SK-N-MC (cell line): ENCODE measurements around the gene MORN4.

Source experiments
- DNase-seq: peaks from one replicate; pipeline ENCODE4 v3.0.0-alpha.2; 2011; ENCODE audit warnings: low read depth, low spot score
- H3K27ac ChIP-seq: fragments of 200-600 bp; sonication (generic); 2 replicates; pipeline ENCODE4 v1.5.1; 2016; ENCODE audit warnings: mixed run types
- H3K36me3 ChIP-seq: fragments of 200-600 bp; sonication (generic); 2 replicates; pipeline ENCODE4 v1.6.1; 2017; ENCODE audit warnings: antibody characterized with exemption, low read length, mixed read lengths; ENCODE audit not compliant: insufficient read depth
- H3K4me3 ChIP-seq: fragments of 200-600 bp; sonication (generic); 2 replicates; pipeline ENCODE4 v1.5.1; 2016
- H3K9ac ChIP-seq: fragments of 200-600 bp; sonication (generic); 2 replicates; pipeline ENCODE4 v1.8.0; 2017; ENCODE audit warnings: mixed run types, mixed read lengths; ENCODE audit not compliant: insufficient read length
- H3K9me3 ChIP-seq: fragments of 200-600 bp; sonication (generic); 2 replicates; pipeline ENCODE4 v1.6.1; 2017; ENCODE audit warnings: low read depth, mild to moderate bottlenecking, antibody characterized with exemption, low read length, moderate library complexity, mixed read lengths
- EZH2 ChIP-seq: fragments of 200-600 bp; sonication (generic); IDR thresholded peaks from one replicate; pipeline ENCODE4 v1.6.1; 2017; ENCODE audit warnings: antibody characterized with exemption
- FOXP2 ChIP-seq: optimal IDR thresholded peaks from 2 replicates; pipeline ENCODE3; 2011; ENCODE audit warnings: mild to moderate bottlenecking, moderate library complexity; ENCODE audit not compliant: insufficient read depth; ENCODE audit errors: extremely low read length, control extremely low read depth
- POLR2AphosphoS5 ChIP-seq: IDR thresholded peaks from 2 replicates; pipeline ENCODE4 v1.6.1; 2012; ENCODE audit warnings: mild to moderate bottlenecking, low read depth, low read length, borderline replicate concordance

The MORN4 gene

GRCh38 chr10:97574374-97575126 lies 58.8 kb downstream of the MORN4 start:
- Histone ChIP-seq H3K9me3 (no peaks in the 10 kb centered on the region), H3K9ac (no peak overlapping the region), H3K36me3 (no peaks in the 10 kb centered on the region), H3K4me3 (no peak overlapping the region), H3K27ac (no peak overlapping the region)
- no peak for DNase-seq
- no peak for TF ChIP-seq EZH2

- no peak for DNase-seq
These were observed 59.6 kb downstream of the MORN4 start for GRCh38 chr10:97573672-97574071.

GRCh38 chr10:97573021-97573420 lies 60.3 kb downstream of the MORN4 start:
- Histone ChIP-seq H3K9ac (no peak overlapping the region), H3K27ac (no peak overlapping the region), H3K36me3 (no peaks in the 10 kb centered on the region), H3K9me3 (no peaks in the 10 kb centered on the region), H3K4me3 (no peak overlapping the region)
- no peak for DNase-seq
- TF ChIP-seq POLR2AphosphoS5: no peak
- TF ChIP-seq FOXP2: no peak
- TF ChIP-seq EZH2: no peak

More at GRCh38 chr10:97573672-97574071, 59.6 kb downstream of the MORN4 start:
- Histone ChIP-seq H3K9me3 (no peaks in the 10 kb centered on the region), H3K4me3 (no peak overlapping the region), H3K27ac (no peak overlapping the region), H3K36me3 (no peaks in the 10 kb centered on the region), H3K9ac (no peak overlapping the region)
- TF ChIP-seq POLR2AphosphoS5 (no peak), EZH2 (no peak), FOXP2 (no peak)

- TF ChIP-seq POLR2AphosphoS5 (no peak), EZH2 (no peak), FOXP2 (no peak)
- Histone ChIP-seq H3K9me3 (no peaks in the 10 kb centered on the region), H3K9ac (no peak within 1 kb of the TSS), H3K27ac (no peak within 1 kb of the TSS), H3K4me3 (no peak within 1 kb of the TSS), H3K36me3 (no peaks in the 10 kb centered on the region)
- DNase-seq: no peak
These were observed 60.9 kb downstream of the MORN4 start, which contains the start of gene ANKRD2 for GRCh38 chr10:97572214-97572989. Gene ANKRD2, plus strand, starts transcription at chr10:97572779. Its CDS starts 10 bp downstream, at chr10:97572789.

- H3K4me3 ChIP-seq: no peak overlapping the region
- H3K9me3 ChIP-seq: no peaks in the 10 kb centered on the region
- DNase-seq: no peak
- no peak overlapping the region for H3K27ac ChIP-seq
- H3K9ac ChIP-seq: no peak overlapping the region
- no peaks in the 10 kb centered on the region for H3K36me3 ChIP-seq
- no peak for TF ChIP-seq EZH2
- no peak for TF ChIP-seq FOXP2
- no peak for TF ChIP-seq POLR2AphosphoS5
These were observed 61.7 kb downstream of the MORN4 start for GRCh38 chr10:97571622-97572021.

GRCh38 chr10:97570789-97571471 lies 62.4 kb downstream of the MORN4 start:
- TF ChIP-seq EZH2 (no peak), FOXP2 (no peak)
- no peaks in the 10 kb centered on the region for H3K36me3 ChIP-seq
- no peak overlapping the region for H3K4me3 ChIP-seq
- no peak for DNase-seq
- no peaks in the 10 kb centered on the region for H3K9me3 ChIP-seq
- no peak overlapping the region for H3K27ac ChIP-seq
- H3K9ac ChIP-seq: no peak overlapping the region

GRCh38 chr10:97570146-97570788 lies 63.0 kb downstream of the MORN4 start:
- H3K9ac ChIP-seq: no peak overlapping the region
- H3K4me3 ChIP-seq: no peak overlapping the region
- DNase-seq: no peak
- no peak overlapping the region for H3K27ac ChIP-seq
- H3K9me3 ChIP-seq: no peaks in the 10 kb centered on the region
- TF ChIP-seq POLR2AphosphoS5: no peak
- H3K36me3 ChIP-seq: no peaks in the 10 kb centered on the region

GRCh38 chr10:97567891-97568290 lies 65.4 kb downstream of the MORN4 start:
- H3K27ac ChIP-seq: no peak overlapping the region

More at GRCh38 chr10:97567891-97568290, 65.4 kb downstream of the MORN4 start:
- no peak overlapping the region for H3K4me3 ChIP-seq
- no peaks in the 10 kb centered on the region for H3K9me3 ChIP-seq
- H3K9ac ChIP-seq: no peak overlapping the region
- no peak for DNase-seq
- H3K36me3 ChIP-seq: no peaks in the 10 kb centered on the region
- TF ChIP-seq POLR2AphosphoS5 (no peak), EZH2 (no peak), FOXP2 (no peak)
